HCT116 (cell line): ENCODE data around the gene TBXT. TPM values are rescaled to one million over a fixed set of nuclear protein-coding genes. Genes with fewer than 3 reads are reported as not detected.

ENCODE experiments used
- ATAC-seq: fragments of 200-7000 bp; cut with Tn5 transposase; 2 replicates; pipeline ENCODE4 v1.9.1; 2020; ENCODE audit warnings: mild to moderate bottlenecking, moderate library complexity
- BruUV-seq: library from RNA; stranded (reverse); fragments of 400-500 nt; replicated peaks from 2 replicates; lab custom pipeline; 2021; lab: Mats Ljungman, UMichigan
- CTCF ChIA-PET: fragments of 300-600 bp; sonication (Branson Sonifier 250); formaldehyde crosslinking; loops from one replicate; lab custom pipeline; 2021; ENCODE audit warnings: antibody characterized with exemption; lab: Charles Lee
- POLR2A ChIA-PET: fragments of 300-600, 350-600 bp; sonication (Branson Sonifier 250); formaldehyde crosslinking; loops from one replicate; lab custom pipeline; 2021; ENCODE audit warnings: antibody characterized with exemption; lab: Charles Lee
- RAD21 ChIA-PET, 2 experiments: fragments of 300-600 bp; sonication (Branson Sonifier 250); formaldehyde crosslinking; loops; one replicate each; lab custom pipeline; 2023; ENCODE audit warnings: low total read pairs in 2 of 2; ENCODE audit not compliant: uncharacterized antibody in 2 of 2, unreplicated experiment in 2 of 2, low non-redundant PET in 1 of 2; lab: Charles Lee
- DNase-seq: peaks from one replicate; pipeline ENCODE4 v3.0.0-alpha.2; 2010; ENCODE audit warnings: low read depth, low spot score
- H2AFZ ChIP-seq: fragments of 200-600 bp; shearing (Covaris generic), sonication (generic); 2 replicates; pipeline ENCODE4 v1.6.1; 2017; ENCODE audit warnings: low read depth, mixed run types, mixed read lengths, antibody characterized with exemption, low read length; ENCODE audit not compliant: poor library complexity, severe bottlenecking
- H3K27ac ChIP-seq: 2 replicates; pipeline ENCODE4 v1.5.1; 2012; ENCODE audit warnings: low read depth, low read length
- H3K27me3 ChIP-seq: fragments of 200-600 bp; sonication (generic); 2 replicates; pipeline ENCODE4 v1.6.1; 2016; ENCODE audit warnings: mixed run types, low read length, mixed read lengths; ENCODE audit not compliant: insufficient read depth
- H3K36me3 ChIP-seq, 2 experiments: fragments of 200-500 bp in 1 of 2; fragments of 200-600 bp in 1 of 2; sonication (Bioruptor generic) in 1 of 2; sonication (generic) in 1 of 2; 2 replicates each; pipeline versions ENCODE4 v1.5.1 to v1.6.1; 2014 to 2016; ENCODE audit warnings: low read length in 2 of 2, inconsistent platforms in 1 of 2, mixed read lengths in 1 of 2, mixed run types in 1 of 2; ENCODE audit not compliant: insufficient read depth in 2 of 2, control insufficient read depth in 1 of 2
- H3K4me1 ChIP-seq, 2 experiments: fragments of 200-600 bp in 1 of 2; sonication (generic) in 1 of 2; 2 replicates each; pipeline versions ENCODE4 v1.5.1 to v1.6.1; 2012 to 2017; ENCODE audit warnings: low read length in 2 of 2, inconsistent platforms in 1 of 2, mild to moderate bottlenecking in 1 of 2, mixed read lengths in 1 of 2, mixed run types in 1 of 2, moderate library complexity in 1 of 2; ENCODE audit not compliant: insufficient read depth in 2 of 2, control insufficient read depth in 1 of 2
- H3K4me2 ChIP-seq: fragments of 200-600 bp; sonication (generic); 2 replicates; pipeline ENCODE4 v1.6.1; 2017; ENCODE audit warnings: mixed run types, low read length, mixed read lengths
- H3K4me3 ChIP-seq, 2 experiments: fragments of 200-600 bp in 1 of 2; sonication (generic) in 1 of 2; replicated peaks in 1 of 2; 2 replicates each; pipeline ENCODE4 v1.5.1; 2011 to 2016; ENCODE audit warnings: low read length in 2 of 2, control low read depth in 1 of 2, low read depth in 1 of 2, mild to moderate bottlenecking in 1 of 2, mixed read lengths in 1 of 2, mixed run types in 1 of 2
- H3K79me2 ChIP-seq: fragments of 200-600 bp; sonication (generic); 2 replicates; pipeline ENCODE4 v1.6.1; 2017; ENCODE audit warnings: mild to moderate bottlenecking, mixed run types, low read length, moderate library complexity, mixed read lengths; ENCODE audit not compliant: insufficient read depth
- H3K9ac ChIP-seq: fragments of 200-600 bp; sonication (generic); 2 replicates; pipeline ENCODE4 v1.6.1; 2016; ENCODE audit warnings: low read length, mixed read lengths
- H3K9me2 ChIP-seq: fragments of 200-600 bp; sonication (generic), shearing (Covaris generic); 2 replicates; pipeline ENCODE4 v1.6.1; 2017; ENCODE audit warnings: mixed run types, mild to moderate bottlenecking, moderate library complexity; ENCODE audit not compliant: insufficient read depth
- H3K9me3 ChIP-seq, 2 experiments: fragments of 200-500 bp in 1 of 2; fragments of 200-600 bp in 1 of 2; sonication (Bioruptor generic) in 1 of 2; sonication (generic) in 1 of 2; 2 replicates each; pipeline ENCODE4 v1.6.1; 2014 to 2017; ENCODE audit warnings: low read length in 2 of 2, mixed read lengths in 2 of 2, inconsistent platforms in 1 of 2, low read depth in 1 of 2, mild to moderate bottlenecking in 1 of 2, mixed run types in 1 of 2, moderate library complexity in 1 of 2; ENCODE audit not compliant: control insufficient read depth in 1 of 2, insufficient read depth in 1 of 2
- H4K20me1 ChIP-seq: fragments of 200-600 bp; sonication (generic), shearing (Covaris generic); 2 replicates; pipeline ENCODE4 v1.6.1; 2017; ENCODE audit warnings: mixed run types, mild to moderate bottlenecking, moderate library complexity; ENCODE audit not compliant: insufficient read depth
- EGR1 ChIP-seq: IDR thresholded peaks from 2 replicates; pipeline ENCODE4 v1.6.1; 2012; ENCODE audit warnings: low read depth
- EZH2phosphoT487 ChIP-seq: fragments of 200-600 bp; IDR thresholded peaks from 2 replicates; pipeline ENCODE4 v1.6.1; 2018; ENCODE audit warnings: antibody characterized with exemption, borderline replicate concordance
- FOSL1 ChIP-seq: IDR thresholded peaks from 2 replicates; pipeline ENCODE4 v1.6.1; 2012; ENCODE audit warnings: low read depth
- JUND ChIP-seq: IDR thresholded peaks from 2 replicates; pipeline ENCODE4 v1.6.1; 2012
- POLR2A ChIP-seq: IDR thresholded peaks from 2 replicates; pipeline ENCODE4 v1.7.0; 2011; ENCODE audit warnings: borderline replicate concordance; ENCODE audit not compliant: insufficient read depth, insufficient read length; ENCODE audit errors: extremely low read depth
- POLR2AphosphoS5 ChIP-seq: IDR thresholded peaks from 2 replicates; pipeline ENCODE4 v1.6.1; 2011; ENCODE audit warnings: mild to moderate bottlenecking, low read depth, low read length, moderate library complexity
- RAD21 ChIP-seq: IDR thresholded peaks from 2 replicates; pipeline ENCODE4 v1.6.1; 2012; ENCODE audit warnings: low read depth, mild to moderate bottlenecking
- SRF ChIP-seq: IDR thresholded peaks from 2 replicates; pipeline ENCODE4 v1.6.1; 2012; ENCODE audit warnings: low read depth
- TCF7L2 ChIP-seq: IDR thresholded peaks from 2 replicates; pipeline ENCODE4 v1.7.0; 2011; ENCODE audit warnings: borderline replicate concordance, inconsistent platforms; ENCODE audit not compliant: insufficient read depth, insufficient read length; ENCODE audit errors: extremely low read depth
- ZFX ChIP-seq: fragments of 450-650 bp; IDR thresholded peaks from 2 replicates; pipeline ENCODE4 v1.6.1; 2017
- intact Hi-C: fragments of 100-400 bp; cut with micrococcal nuclease; formaldehyde crosslinking; loops from 2 replicates; pipeline ENCODE4 v1.10.0; 2022
- total RNA-seq: library from RNA; stranded (reverse); gene quantifications from one replicate; pipeline ENCODE4 v1.2.1, GENCODE V29; 2021; ENCODE audit not compliant: unreplicated experiment
- TF ChIP-seq, protein P1 (sequence below): IDR thresholded peaks from 2 replicates; pipeline ENCODE4 v1.6.1; 2012
- TF ChIP-seq, protein P2 (sequence below): IDR thresholded peaks from 2 replicates; pipeline ENCODE4 v1.6.1; 2012
- TF ChIP-seq, protein P3 (sequence below), 3 experiments: fragments of 200-600 bp in 1 of 3; sonication (generic) in 1 of 3; IDR thresholded peaks in 2 of 3; conservative IDR thresholded peaks in 1 of 3; 2 replicates each; pipeline ENCODE4 v1.5.1; 2012 to 2017; ENCODE audit warnings: low read depth in 2 of 3, low read length in 2 of 3, antibody characterized with exemption in 1 of 3, borderline replicate concordance in 1 of 3, control low read depth in 1 of 3, mild to moderate bottlenecking in 1 of 3, mixed read lengths in 1 of 3, mixed run types in 1 of 3, moderate library complexity in 1 of 3; ENCODE audit not compliant: insufficient read depth in 1 of 3
- TF ChIP-seq, protein P4 (sequence below): IDR thresholded peaks from 2 replicates; pipeline ENCODE4 v1.6.1; 2011; ENCODE audit warnings: mild to moderate bottlenecking, low read length, moderate library complexity; ENCODE audit not compliant: insufficient replicate concordance; ENCODE audit errors: extremely low read depth

Gene TBXT
- total RNA-seq, 1 experiment from 2014 or later = not detected

DNA sequence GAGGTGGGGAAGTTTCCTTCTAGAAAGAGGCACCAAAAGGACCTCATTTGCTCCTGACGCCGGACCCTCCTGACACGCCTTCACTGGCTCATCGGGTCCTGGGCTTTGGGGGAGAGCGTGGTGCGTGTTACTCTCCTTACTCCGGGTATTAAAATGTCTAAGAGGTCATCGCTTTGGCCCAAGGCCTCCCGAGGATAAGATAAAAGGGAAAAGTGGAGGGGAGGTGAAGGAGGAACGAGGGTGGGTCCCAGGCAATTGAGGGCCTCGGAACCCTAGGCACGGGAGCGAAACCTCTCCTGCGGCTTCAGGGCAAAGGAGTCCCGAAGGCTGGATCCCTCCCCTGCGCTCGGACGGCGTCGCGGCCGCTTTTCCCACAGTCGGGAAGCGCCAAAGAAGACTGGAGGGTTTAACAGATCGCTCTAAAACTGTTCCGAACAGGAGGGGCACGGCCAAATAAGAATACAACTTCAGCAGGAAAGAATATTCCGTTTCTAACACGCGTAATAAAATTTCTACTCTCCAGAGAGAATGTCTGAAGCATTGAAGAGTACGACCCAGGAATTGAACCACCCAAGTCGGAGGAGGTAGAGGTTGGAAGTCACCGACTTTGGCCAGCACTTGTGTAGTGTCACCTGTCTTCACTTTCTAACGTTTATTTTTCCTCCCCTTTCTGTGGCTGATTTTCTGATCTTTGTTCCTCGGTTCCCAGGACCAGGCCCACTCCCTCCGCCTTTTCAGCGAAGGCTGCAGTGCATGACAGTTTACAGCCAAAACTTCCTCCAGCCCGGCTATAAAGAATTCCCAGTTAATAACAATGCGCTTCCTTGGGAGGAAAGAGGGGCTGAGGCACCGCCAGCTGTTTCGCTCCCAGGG is 2.1 kb upstream of the TBXT start:
- Histone ChIP-seq H4K20me1 (no peaks in the 10 kb centered on the region), H3K4me1 (peaks cover 0 to 9% of the 10 kb centered on the region in 2 experiments; a peak in 2 of 4 replicates), H3K9ac (no peak overlapping the region), H3K4me3 (no peak overlapping the region), H3K4me2 (no peak overlapping the region), H3K79me2 (no peaks in the 10 kb centered on the region), H3K9me3 (no peaks in the 10 kb centered on the region), H2AFZ (no peak overlapping the region), H3K27ac (no peak overlapping the region), H3K36me3 (no peaks in the 10 kb centered on the region), H3K27me3 (no peaks in the 10 kb centered on the region), H3K9me2 (no peaks in the 10 kb centered on the region)
- intact Hi-C loops = no loop called here
- BruUV-seq = no TSS peak
- POLR2A ChIA-PET = no interaction called here
- RAD21 ChIA-PET = no interaction called here
- CTCF ChIA-PET = no interaction called here
- TF ChIP-seq JUND = no peak
- TF ChIP-seq EZH2phosphoT487 = no peak
- no peak for TF ChIP-seq RAD21
- no peak for TF ChIP-seq FOSL1
- TF ChIP-seq TCF7L2 = no peak
- no peak for TF ChIP-seq POLR2AphosphoS5
- TF ChIP-seq, protein P1, sequence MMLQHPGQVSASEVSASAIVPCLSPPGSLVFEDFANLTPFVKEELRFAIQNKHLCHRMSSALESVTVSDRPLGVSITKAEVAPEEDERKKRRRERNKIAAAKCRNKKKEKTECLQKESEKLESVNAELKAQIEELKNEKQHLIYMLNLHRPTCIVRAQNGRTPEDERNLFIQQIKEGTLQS = no peak
- TF ChIP-seq, protein P2, sequence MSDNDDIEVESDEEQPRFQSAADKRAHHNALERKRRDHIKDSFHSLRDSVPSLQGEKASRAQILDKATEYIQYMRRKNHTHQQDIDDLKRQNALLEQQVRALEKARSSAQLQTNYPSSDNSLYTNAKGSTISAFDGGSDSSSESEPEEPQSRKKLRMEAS = no peak
- TF ChIP-seq, protein P3, sequence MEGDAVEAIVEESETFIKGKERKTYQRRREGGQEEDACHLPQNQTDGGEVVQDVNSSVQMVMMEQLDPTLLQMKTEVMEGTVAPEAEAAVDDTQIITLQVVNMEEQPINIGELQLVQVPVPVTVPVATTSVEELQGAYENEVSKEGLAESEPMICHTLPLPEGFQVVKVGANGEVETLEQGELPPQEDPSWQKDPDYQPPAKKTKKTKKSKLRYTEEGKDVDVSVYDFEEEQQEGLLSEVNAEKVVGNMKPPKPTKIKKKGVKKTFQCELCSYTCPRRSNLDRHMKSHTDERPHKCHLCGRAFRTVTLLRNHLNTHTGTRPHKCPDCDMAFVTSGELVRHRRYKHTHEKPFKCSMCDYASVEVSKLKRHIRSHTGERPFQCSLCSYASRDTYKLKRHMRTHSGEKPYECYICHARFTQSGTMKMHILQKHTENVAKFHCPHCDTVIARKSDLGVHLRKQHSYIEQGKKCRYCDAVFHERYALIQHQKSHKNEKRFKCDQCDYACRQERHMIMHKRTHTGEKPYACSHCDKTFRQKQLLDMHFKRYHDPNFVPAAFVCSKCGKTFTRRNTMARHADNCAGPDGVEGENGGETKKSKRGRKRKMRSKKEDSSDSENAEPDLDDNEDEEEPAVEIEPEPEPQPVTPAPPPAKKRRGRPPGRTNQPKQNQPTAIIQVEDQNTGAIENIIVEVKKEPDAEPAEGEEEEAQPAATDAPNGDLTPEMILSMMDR (IDR thresholded peaks at IDR 0.05 in 2 of 3, conservative IDR thresholded peaks at IDR 0.05 in 1 of 3; ENCODE audit: borderline replicate concordance in 1 of 3, insufficient read depth in 1 of 3, low read depth in 2 of 3, low read length in 2 of 3) = no peak
- TF ChIP-seq, protein P4, sequence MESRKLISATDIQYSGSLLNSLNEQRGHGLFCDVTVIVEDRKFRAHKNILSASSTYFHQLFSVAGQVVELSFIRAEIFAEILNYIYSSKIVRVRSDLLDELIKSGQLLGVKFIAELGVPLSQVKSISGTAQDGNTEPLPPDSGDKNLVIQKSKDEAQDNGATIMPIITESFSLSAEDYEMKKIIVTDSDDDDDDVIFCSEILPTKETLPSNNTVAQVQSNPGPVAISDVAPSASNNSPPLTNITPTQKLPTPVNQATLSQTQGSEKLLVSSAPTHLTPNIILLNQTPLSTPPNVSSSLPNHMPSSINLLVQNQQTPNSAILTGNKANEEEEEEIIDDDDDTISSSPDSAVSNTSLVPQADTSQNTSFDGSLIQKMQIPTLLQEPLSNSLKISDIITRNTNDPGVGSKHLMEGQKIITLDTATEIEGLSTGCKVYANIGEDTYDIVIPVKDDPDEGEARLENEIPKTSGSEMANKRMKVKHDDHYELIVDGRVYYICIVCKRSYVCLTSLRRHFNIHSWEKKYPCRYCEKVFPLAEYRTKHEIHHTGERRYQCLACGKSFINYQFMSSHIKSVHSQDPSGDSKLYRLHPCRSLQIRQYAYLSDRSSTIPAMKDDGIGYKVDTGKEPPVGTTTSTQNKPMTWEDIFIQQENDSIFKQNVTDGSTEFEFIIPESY = no peak
- no peak for TF ChIP-seq SRF
- no peak for TF ChIP-seq ZFX
- no peak for TF ChIP-seq POLR2A
- TF ChIP-seq EGR1 = no peak
- no peak for ATAC-seq
- no peak for DNase-seq
